Renal pelvis (tissue), 4 donors: ENCODE data around the gene EBNA1BP2. TPM values are rescaled to one million over a fixed set of nuclear protein-coding genes. Genes with fewer than 3 reads are reported as not detected.
"Not testable (repeated sequence)": the region's sequence is repeated elsewhere in the genome, so short reads cannot be mapped to it uniquely, and the experiment has no call there.

Experiments used
- DNase-seq: peaks from one replicate; pipeline ENCODE4 v3.0.0-alpha.2; 2013
- polyA plus RNA-seq, 3 donors: library from polyadenylated mRNA; unstranded; fragments of 120-200 nt; gene quantifications; one replicate each; pipeline ENCODE4 v1.2.1, GENCODE V29; 2013; ENCODE audit not compliant: insufficient read length in 3 of 3

EBNA1BP2 gene
- polyA plus RNA-seq, 3 donors = 76.3 to 81.9 (median 79.5) TPM

- DNase-seq = no peak
These were observed 12.9 kb upstream of the EBNA1BP2 start for GRCh38 chr1:43184995-43185394.

- DNase-seq = no peak
These were observed 12.3 kb upstream of the EBNA1BP2 start for GRCh38 chr1:43184388-43184787.

DNA sequence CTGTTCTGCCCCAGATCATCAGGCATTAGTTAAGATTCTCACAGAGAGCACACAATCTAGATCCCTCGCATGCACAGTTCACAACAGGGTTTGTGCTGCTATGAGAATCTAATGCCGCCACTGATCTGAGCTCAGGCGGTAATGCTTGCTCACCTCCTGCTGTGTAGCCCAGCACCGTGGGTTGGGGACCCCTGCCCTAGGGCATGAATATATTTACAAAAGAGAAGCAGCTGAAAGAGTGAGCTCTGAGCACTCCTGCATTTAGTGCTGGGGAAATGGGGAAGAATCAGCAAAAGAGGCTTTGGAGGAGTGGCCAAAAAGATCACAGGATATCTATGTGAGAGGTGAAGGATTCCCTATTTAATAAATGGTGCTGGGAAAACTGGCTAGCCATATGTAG, 5.6 kb upstream of the EBNA1BP2 start:
- DNase-seq = no peak

- DNase-seq = no peak
These were observed 2.8 kb upstream of the EBNA1BP2 start for GRCh38 chr1:43174873-43175272.

GRCh38 chr1:43172527-43172972, 460 bp upstream of the EBNA1BP2 start:
- DNase-seq = peak; percentile 84

DNA sequence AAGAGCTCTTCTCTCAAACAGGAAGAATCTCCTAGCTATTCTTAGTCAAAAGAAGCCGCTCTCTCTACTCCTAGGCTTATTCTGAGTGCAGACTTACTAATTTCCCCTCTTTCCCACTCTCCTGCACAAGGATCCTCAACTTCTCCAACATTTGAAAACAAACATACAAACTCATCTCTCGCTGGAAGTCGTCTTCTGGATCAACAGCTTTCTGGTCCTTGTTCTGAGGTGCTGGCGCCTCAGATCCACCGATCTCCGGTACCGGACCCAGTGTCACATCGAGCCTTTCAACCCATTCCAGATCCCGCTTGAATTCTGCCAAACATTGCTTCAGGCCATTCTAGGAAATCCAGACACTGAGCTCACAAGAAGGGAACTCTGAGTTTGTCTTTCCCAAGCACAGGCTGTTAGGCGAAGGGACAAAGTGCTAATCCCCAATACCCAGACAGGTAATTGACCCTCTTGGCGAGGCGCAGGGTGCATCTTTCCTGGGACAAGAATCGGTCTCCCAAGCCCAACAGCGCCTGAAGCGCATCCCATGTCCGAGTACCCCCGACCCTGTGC, 696 bp downstream of the EBNA1BP2 start:
- DNase-seq = no peak

- DNase-seq = no peak
These were observed 6.3 kb downstream of the EBNA1BP2 start for GRCh38 chr1:43165765-43166164.

GRCh38 chr1:43165162-43165561, 6.9 kb downstream of the EBNA1BP2 start:
- no peak for DNase-seq

GRCh38 chr1:43156026-43156425, 16.1 kb downstream of the EBNA1BP2 start:
- no peak for DNase-seq

DNA sequence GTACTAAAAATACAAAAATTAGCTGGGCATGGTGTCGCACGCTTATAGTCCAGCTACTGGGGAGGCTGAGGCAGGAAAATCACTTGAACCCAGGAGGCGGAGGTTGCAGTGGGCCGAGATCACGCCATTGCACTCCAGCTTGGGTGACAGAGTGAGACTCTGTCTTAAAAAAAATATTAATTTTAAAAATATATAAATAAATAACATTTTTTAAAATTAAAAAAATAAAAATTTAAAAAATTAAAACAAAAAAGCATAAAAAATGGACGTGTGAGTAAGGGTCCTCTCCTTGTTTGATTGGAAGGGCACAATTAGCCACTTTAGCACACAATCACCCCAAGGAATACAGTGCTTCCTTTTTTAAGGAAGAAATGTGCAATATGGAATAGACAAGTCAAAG, 18.6 kb downstream of the EBNA1BP2 start:
- no peak for DNase-seq

DNA sequence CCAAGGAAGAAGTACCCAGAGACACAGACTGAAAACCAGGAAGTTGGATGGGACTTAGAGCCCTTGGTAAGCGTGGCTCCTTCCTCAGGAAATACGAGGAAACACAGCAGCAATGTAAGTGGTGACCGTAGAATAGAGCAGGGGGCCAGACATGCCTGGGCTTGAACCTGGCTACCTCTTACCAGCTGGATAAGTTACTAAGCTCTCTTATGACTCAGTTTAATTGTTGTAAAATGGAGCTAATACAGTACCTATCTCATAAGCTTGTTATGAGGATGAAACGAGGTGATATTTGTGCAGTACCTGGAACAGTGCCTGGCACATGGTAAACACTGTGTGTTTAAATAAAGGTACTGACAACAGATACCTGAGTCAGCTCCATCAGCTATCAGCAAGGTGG, 19.2 kb downstream of the EBNA1BP2 start:
- no peak for DNase-seq

DNA sequence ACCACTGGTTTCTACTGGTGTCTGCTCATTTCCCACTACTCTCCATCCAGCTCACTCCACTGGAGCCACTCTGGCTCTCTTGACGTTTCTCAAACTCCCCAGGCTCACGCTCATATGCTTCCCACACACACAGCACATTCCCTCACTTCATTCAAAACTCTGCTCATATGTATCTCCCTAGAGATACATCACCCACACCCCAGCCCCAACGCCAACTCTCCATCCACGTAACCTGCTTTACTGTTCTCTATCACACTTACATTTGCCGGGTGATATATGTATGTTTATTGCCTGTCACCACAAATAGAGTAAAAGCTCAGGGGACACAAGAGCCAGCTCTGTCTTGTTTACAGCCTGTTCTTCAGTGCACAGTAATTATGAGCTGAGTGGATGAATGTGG, 22.2 kb downstream of the EBNA1BP2 start:
- no peak for DNase-seq

DNA sequence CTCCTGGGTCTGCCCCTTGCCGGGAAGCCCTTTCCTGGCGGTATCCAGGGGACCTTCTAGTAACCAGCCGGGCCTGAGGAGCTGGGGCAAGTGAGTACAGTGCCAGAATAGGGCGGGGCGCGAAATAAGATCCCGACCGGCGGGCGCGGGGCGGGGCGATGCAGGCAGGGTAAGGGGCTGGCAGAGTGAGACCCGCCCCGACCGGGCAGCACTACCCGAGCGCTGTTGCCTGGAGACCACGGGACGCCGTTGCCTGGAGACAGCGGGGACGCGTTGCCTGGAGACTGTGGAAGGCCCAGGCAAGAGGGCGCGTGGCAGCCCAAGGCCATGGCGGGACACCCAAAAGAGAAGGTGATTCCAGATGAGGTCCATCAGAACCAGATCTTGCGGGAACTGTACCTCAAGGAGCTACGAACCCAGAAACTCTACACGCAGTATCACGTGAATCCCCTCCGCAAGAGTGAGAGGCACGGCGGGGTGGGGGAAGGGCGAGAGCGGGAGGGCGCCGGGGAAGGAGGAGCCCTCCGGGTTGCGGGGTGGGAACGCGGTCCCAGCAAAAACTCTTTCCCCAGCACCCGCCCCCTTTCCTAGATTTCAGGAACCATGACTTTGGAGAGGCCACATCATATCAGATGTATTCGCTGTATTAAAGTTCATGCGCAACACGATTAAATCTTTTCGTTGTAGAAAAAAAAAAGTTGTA, 24.3 kb downstream of the EBNA1BP2 start:
- DNase-seq = peak; percentile 87

- DNase-seq = no peak
These were observed 27.9 kb downstream of the EBNA1BP2 start for GRCh38 chr1:43144237-43144636.

DNA sequence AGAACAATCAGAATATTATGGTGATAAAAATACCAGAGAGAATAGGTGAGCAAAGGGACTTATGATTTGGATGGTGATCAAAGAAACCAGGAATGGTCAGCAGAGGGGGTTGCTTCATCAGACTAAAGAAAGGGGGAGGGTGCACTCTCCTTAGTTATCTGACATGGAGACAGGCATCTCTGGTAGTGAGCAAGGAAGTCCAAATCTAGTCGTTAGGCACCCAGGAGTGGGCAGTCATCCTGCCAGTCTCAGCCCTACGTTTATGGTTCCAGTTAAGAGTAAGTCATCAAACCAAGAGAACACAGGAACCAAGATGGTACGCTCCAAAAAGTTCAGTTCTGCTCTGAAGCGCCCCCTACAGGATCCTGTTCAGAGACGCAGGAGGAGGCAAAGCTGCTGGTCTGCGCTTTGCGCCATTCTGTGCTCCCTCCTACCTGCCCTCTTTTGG, 28.6 kb downstream of the EBNA1BP2 start:
- DNase-seq = no peak

- DNase-seq = no peak
These were observed 31.5 kb downstream of the EBNA1BP2 start for GRCh38 chr1:43140583-43140982.

DNA sequence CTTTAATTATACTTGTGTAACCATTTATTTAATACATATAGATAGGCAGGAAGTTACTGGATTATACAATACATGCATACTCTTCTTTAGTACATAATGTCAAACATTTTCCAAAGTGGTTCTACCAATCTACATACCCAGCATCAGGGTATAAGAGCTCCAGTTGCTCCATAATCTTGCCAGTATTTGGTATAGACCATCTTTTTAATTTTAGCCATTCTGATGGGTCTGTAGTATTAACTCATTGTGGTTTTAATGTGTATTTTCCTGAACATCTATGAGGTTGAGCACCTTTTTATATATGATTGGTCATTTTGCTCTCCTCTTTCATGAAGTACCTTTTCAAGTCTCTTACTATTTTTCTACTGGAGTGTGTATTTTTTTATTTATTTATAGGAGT, 32.1 kb downstream of the EBNA1BP2 start:
- DNase-seq = no peak

GRCh38 chr1:43139295-43139694, 32.8 kb downstream of the EBNA1BP2 start:
- DNase-seq = not testable (repeated sequence)

DNA sequence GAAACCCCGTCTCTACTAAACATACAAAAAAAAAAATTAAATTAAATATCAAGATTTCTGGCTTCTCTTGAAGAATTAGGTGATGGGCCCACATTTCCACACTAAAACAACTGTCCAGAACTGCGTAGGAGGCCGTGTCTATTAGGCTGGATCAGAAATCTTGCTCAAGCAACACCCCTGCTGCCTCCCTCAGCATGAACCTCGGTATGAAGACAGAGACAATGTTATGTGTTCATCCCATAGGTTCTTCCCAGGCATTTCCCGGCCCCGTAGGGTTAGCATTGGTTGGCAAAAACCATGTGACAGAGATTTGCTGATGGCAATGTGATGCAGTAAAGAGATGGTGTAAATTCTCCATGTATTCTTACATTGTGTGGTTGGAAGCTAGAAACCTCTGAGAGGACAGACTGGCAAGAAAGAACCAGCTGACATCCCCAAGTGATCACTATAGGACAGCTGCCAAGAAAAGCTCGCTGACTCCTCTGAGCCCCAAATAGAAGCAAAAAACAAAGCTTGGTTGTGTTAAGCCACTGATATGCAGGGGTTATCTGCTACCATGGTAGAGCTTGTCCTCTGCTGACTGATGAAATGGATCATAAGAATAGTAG, 34.5 kb downstream of the EBNA1BP2 start:
- DNase-seq = no peak

GRCh38 chr1:43135857-43136781, 36.0 kb downstream of the EBNA1BP2 start:
- no peak for DNase-seq

GRCh38 chr1:43134640-43135039, 37.5 kb downstream of the EBNA1BP2 start:
- no peak for DNase-seq

DNA sequence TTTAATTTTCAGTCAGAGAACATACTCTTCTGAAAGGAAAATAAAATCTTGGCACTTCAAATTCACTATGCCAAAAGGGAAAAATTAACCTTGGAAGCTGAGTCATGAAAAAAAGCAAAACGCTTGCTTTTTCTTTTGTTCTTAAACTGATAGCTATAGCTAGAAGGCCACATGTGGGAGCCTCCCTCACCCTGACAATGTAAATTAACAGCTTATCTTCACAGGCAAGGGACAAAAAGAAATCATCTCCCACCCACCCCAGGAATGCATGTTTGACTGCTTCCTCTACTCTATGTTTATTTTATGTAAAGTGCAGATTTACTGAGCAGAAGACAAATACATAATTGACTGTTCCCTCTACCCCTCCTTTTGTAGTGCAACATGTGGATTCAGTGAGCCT, 38.0 kb downstream of the EBNA1BP2 start:
- no peak for DNase-seq
